ENCODE measurements around the gene TRAPPC13.
"Not testable (repeated sequence)": the region's sequence is repeated elsewhere in the genome, so short reads cannot be mapped to it uniquely, and the experiment has no call there.

TRAPPC13 gene

GRCh38 chr5:65624571-65625555 is at the start of gene TRAPPC13, which contains the start of gene SHLD3:
Gene TRAPPC13, plus strand, starts transcription at chr5:65625027. Its CDS starts 34 bp downstream, at chr5:65625061.
Gene SHLD3, plus strand, starts transcription at chr5:65625027. Its CDS starts 4,561 bp downstream, at chr5:65629588.
- DNase-seq (ENCODE audit: low spot score): peak; percentile 84

GRCh38 chr5:65577141-65577540 is 47.7 kb upstream of the TRAPPC13 start:
- no peak for DNase-seq (ENCODE audit: low spot score)

GRCh38 chr5:65588694-65589093 is 36.1 kb upstream of the TRAPPC13 start:
- DNase-seq (ENCODE audit: low spot score): no peak

GRCh38 chr5:65601761-65602160 is 23.1 kb upstream of the TRAPPC13 start:
- DNase-seq (ENCODE audit: low spot score): not testable (repeated sequence)

GRCh38 chr5:65611524-65611923 is 13.3 kb upstream of the TRAPPC13 start:
- no peak for DNase-seq (ENCODE audit: low spot score)

- DNase-seq (ENCODE audit: low spot score): no peak
Observed at GRCh38 chr5:65612298-65612907, 12.4 kb upstream of the TRAPPC13 start.

- DNase-seq (ENCODE audit: low spot score): no peak
Observed at GRCh38 chr5:65620021-65620420, 4.8 kb upstream of the TRAPPC13 start.

GRCh38 chr5:65621961-65622360 is 2.9 kb upstream of the TRAPPC13 start:
- not testable (repeated sequence) for DNase-seq (ENCODE audit: low spot score)

GRCh38 chr5:65623482-65623881 is 1.3 kb upstream of the TRAPPC13 start:
- DNase-seq (ENCODE audit: low spot score): no peak

GRCh38 chr5:65624025-65624570 is 729 bp upstream of the TRAPPC13 start, which contains the start of gene TRIM23:
Gene TRIM23, minus strand, starts transcription at chr5:65624333. Its CDS starts 59 bp downstream, at chr5:65624274.
- DNase-seq (ENCODE audit: low spot score): peak; percentile 92

GRCh38 chr5:65625743-65626142 is 916 bp downstream of the TRAPPC13 start:
- no peak for DNase-seq (ENCODE audit: low spot score)

- DNase-seq (ENCODE audit: low spot score): no peak
Observed at GRCh38 chr5:65630981-65631380, 6.2 kb downstream of the TRAPPC13 start.

- DNase-seq (ENCODE audit: low spot score): no peak
Observed at GRCh38 chr5:65640240-65640639, 15.4 kb downstream of the TRAPPC13 start.

- no peak for DNase-seq (ENCODE audit: low spot score)
Observed at GRCh38 chr5:65646938-65647337, 22.1 kb downstream of the TRAPPC13 start.

- no peak for DNase-seq (ENCODE audit: low spot score)
Observed at GRCh38 chr5:65647941-65648340, 23.1 kb downstream of the TRAPPC13 start.

- DNase-seq (ENCODE audit: low spot score): no peak
Observed at GRCh38 chr5:65651144-65651543, 26.3 kb downstream of the TRAPPC13 start.

GRCh38 chr5:65654713-65655112 is 29.9 kb downstream of the TRAPPC13 start:
- no peak for DNase-seq (ENCODE audit: low spot score)

- DNase-seq (ENCODE audit: low spot score): no peak
Observed at GRCh38 chr5:65663804-65664521, 39.1 kb downstream of the TRAPPC13 start.

- DNase-seq (ENCODE audit: low spot score): no peak
Observed at GRCh38 chr5:65668696-65669095, 43.9 kb downstream of the TRAPPC13 start.

- no peak for DNase-seq (ENCODE audit: low spot score)
Observed at GRCh38 chr5:65672796-65673195, 48.0 kb downstream of the TRAPPC13 start.

GRCh38 chr5:65674749-65675148 is 49.9 kb downstream of the TRAPPC13 start:
- DNase-seq (ENCODE audit: low spot score): no peak

GRCh38 chr5:65676056-65676455 is 51.2 kb downstream of the TRAPPC13 start:
- DNase-seq (ENCODE audit: low spot score): not testable (repeated sequence)
